PC-9 (cell line): Measurements from ENCODE around the gene LIAS. TPM values are rescaled to one million over a fixed set of nuclear protein-coding genes. Genes with fewer than 3 reads are reported as not detected.

Experiments
- BruUV-seq: library from RNA; stranded (reverse); fragments of 400-500 nt; replicated peaks from 2 replicates; lab custom pipeline; 2021; lab: Mats Ljungman, UMichigan
- CTCF ChIA-PET: fragments of 300-600 bp; sonication (Branson Sonifier 250); formaldehyde crosslinking; loops from one replicate; lab custom pipeline; 2022; ENCODE audit warnings: antibody characterized with exemption; lab: Charles Lee
- POLR2A ChIA-PET: fragments of 300-600 bp; sonication (Branson Sonifier 250); formaldehyde crosslinking; loops from one replicate; lab custom pipeline; 2022; ENCODE audit warnings: antibody characterized with exemption; ENCODE audit not compliant: unreplicated experiment; lab: Charles Lee
- DNase-seq, 2 experiments: peaks; one replicate each; pipeline versions ENCODE4 v3.0.0 to v3.0.0-alpha.2; 2015 to 2022; ENCODE audit warnings: mixed read lengths in 1 of 2
- H2AFZ ChIP-seq: fragments of 200-600 bp; sonication (generic); 2 replicates; pipeline ENCODE4 v1.8.1; 2017; ENCODE audit warnings: antibody characterized with exemption
- H3F3A ChIP-seq: fragments of 200-600 bp; sonication (generic); 2 replicates; pipeline ENCODE4 v1.8.1; 2017; ENCODE audit warnings: antibody characterized with exemption, mild to moderate bottlenecking, low read depth; ENCODE audit not compliant: insufficient read depth
- H3K27ac ChIP-seq: fragments of 200-600 bp; sonication (generic); 2 replicates; pipeline ENCODE4 v1.6.1; 2016; ENCODE audit warnings: mixed run types
- H3K27me3 ChIP-seq: fragments of 200-600 bp; sonication (generic); 2 replicates; pipeline ENCODE4 v1.6.1; 2016; ENCODE audit warnings: low read depth, mixed run types; ENCODE audit not compliant: insufficient read depth
- H3K36me3 ChIP-seq: fragments of 200-600 bp; sonication (generic); 2 replicates; pipeline ENCODE4 v1.6.1; 2016; ENCODE audit warnings: low read depth, mixed run types
- H3K4me1 ChIP-seq: fragments of 200-600 bp; sonication (generic); replicated peaks from 2 replicates; pipeline ENCODE4 v1.6.1; 2016; ENCODE audit warnings: mixed run types; ENCODE audit not compliant: insufficient read depth
- H3K4me2 ChIP-seq: fragments of 200-600 bp; sonication (generic); 2 replicates; pipeline ENCODE4 v1.6.1; 2017; ENCODE audit warnings: mixed run types
- H3K4me3 ChIP-seq: fragments of 200-600 bp; sonication (generic); 2 replicates; pipeline ENCODE4 v1.6.1; 2016; ENCODE audit warnings: mixed run types
- H3K79me2 ChIP-seq: fragments of 200-600 bp; sonication (generic); 2 replicates; pipeline ENCODE4 v1.6.1; 2017; ENCODE audit warnings: low read depth, mixed run types
- H3K9me2 ChIP-seq: fragments of 200-600 bp; sonication (generic); 2 replicates; pipeline ENCODE4 v1.8.1; 2017; ENCODE audit warnings: mild to moderate bottlenecking; ENCODE audit not compliant: insufficient read depth
- H3K9me3 ChIP-seq: fragments of 200-600 bp; sonication (generic); 2 replicates; pipeline ENCODE4 v1.8.1; 2016; ENCODE audit warnings: low read depth; ENCODE audit not compliant: insufficient read depth
- H4K20me1 ChIP-seq: fragments of 200-600 bp; sonication (generic); 2 replicates; pipeline ENCODE4 v1.8.1; 2017; ENCODE audit not compliant: insufficient read depth
- CTCF ChIP-seq: fragments of 200-600 bp; sonication (generic); conservative IDR thresholded peaks from 2 replicates; pipeline ENCODE4 v1.6.1; 2017; ENCODE audit warnings: mixed run types, antibody characterized with exemption, mild to moderate bottlenecking, moderate library complexity
- EZH2 ChIP-seq: fragments of 200-600 bp; sonication (generic); IDR thresholded peaks from 2 replicates; pipeline ENCODE4 v1.8.0; 2017; ENCODE audit warnings: antibody characterized with exemption, low read depth
- intact Hi-C: fragments of 100-400 bp; cut with micrococcal nuclease; formaldehyde crosslinking; loops from one replicate; pipeline ENCODE4 v1.10.0; 2022; ENCODE audit not compliant: unreplicated experiment
- total RNA-seq: library from RNA; stranded (reverse); gene quantifications from 2 replicates; pipeline ENCODE4 v1.2.3, GENCODE V29; 2021

Gene LIAS
- total RNA-seq, 1 experiment from 2014 or later = 16.4 TPM

GRCh38 chr4:39526765-39527295 is 68.0 kb downstream of the LIAS start:
- peak overlapping the region; percentile 95 for H3K27ac ChIP-seq
- H3K27me3 ChIP-seq = no peaks in the 10 kb centered on the region
- H3K4me1 ChIP-seq = peaks cover 46% of the 10 kb centered on the region
- DNase-seq = no peak
- TF ChIP-seq CTCF (no peak), EZH2 (no peak)
- H3K4me2 ChIP-seq = peak overlapping the region; percentile 85
- peak overlapping the region; percentile 47; the same call in 1 of the 2 replicates for H2AFZ ChIP-seq
- H3K9me3 ChIP-seq = peaks cover 17% of the 10 kb centered on the region
- intact Hi-C loops = loop anchor here (1.0 to 5.0 kb wide), 3 partner anchors 60 to 170 kb away; partner anchors contain the start of genes SMIM14 and UBE2K
- peak overlapping the region; percentile 78 for H3K4me3 ChIP-seq
- peaks cover 9% of the 10 kb centered on the region for H4K20me1 ChIP-seq
- H3F3A ChIP-seq = peaks cover 34% of the 10 kb centered on the region
- BruUV-seq = TSS peak; percentile 78
- H3K79me2 ChIP-seq = peaks cover 90% of the 10 kb centered on the region
- H3K36me3 ChIP-seq = peaks cover 34% of the 10 kb centered on the region
- CTCF ChIA-PET = interaction anchor here (0.6 to 0.7 kb wide), 2 partner anchors 11 to 113 kb away, joined by 3 to 5 read pairs; no protein-coding TSS in a partner anchor
- POLR2A ChIA-PET = interaction anchor here (0.5 to 1.3 kb wide), 14 partner anchors 15 to 1210 kb away, joined by 3 to 18 read pairs (median 4); partner anchors contain the start of genes SMIM14 and UBE2K
- no peaks in the 10 kb centered on the region for H3K9me2 ChIP-seq

- Histone ChIP-seq H3K27me3 (no peaks in the 10 kb centered on the region), H4K20me1 (peaks cover 7% of the 10 kb centered on the region), H3K79me2 (peaks cover 85% of the 10 kb centered on the region), H3K4me2 (peak within 1 kb of the TSS; percentile 85), H3K9me2 (no peaks in the 10 kb centered on the region), H3F3A (peaks cover 28% of the 10 kb centered on the region), H3K9me3 (peaks cover 24% of the 10 kb centered on the region), H3K36me3 (peaks cover 39% of the 10 kb centered on the region), H3K4me3 (peak within 1 kb of the TSS; percentile 78), H3K27ac (peak within 1 kb of the TSS; percentile 95), H3K4me1 (peaks cover 40% of the 10 kb centered on the region), H2AFZ (peak within 1 kb of the TSS; percentile 56; the same call in 1 of the 2 replicates)
- ChIA-PET CTCF (interaction anchor here (0.6 to 0.7 kb wide), 2 partner anchors 11 to 112 kb away, joined by 3 to 5 read pairs; no protein-coding TSS in a partner anchor), POLR2A (interaction anchor here (0.5 to 1.3 kb wide), 17 partner anchors 15 to 1988 kb away, joined by 3 to 18 read pairs (median 4); partner anchors contain the start of genes SMIM14 and UBE2K)
- BruUV-seq = no TSS peak
- intact Hi-C loops = loop anchor here (1.0 to 5.0 kb wide), 3 partner anchors 60 to 170 kb away; partner anchors contain the start of genes SMIM14 and UBE2K
- TF ChIP-seq EZH2 (no peak), CTCF (no peak)
- peak; percentile 93 to 98 for DNase-seq
Observed at GRCh38 chr4:39527296-39528060, 68.6 kb downstream of the LIAS start, which contains the start of gene UGDH. Gene UGDH, minus strand, starts transcription at chr4:39527439. Its CDS starts 5,927 bp downstream, at chr4:39521512.

- Histone ChIP-seq H2AFZ (peak overlapping the region; percentile 56; the same call in 1 of the 2 replicates), H3K9me3 (peaks cover 26% of the 10 kb centered on the region), H3K79me2 (peaks cover 80% of the 10 kb centered on the region), H3K9me2 (no peaks in the 10 kb centered on the region), H3K4me1 (peaks cover 34% of the 10 kb centered on the region), H3K27ac (peak overlapping the region; percentile 95), H3K4me2 (peak overlapping the region; percentile 73), H4K20me1 (peaks cover 5% of the 10 kb centered on the region), H3K36me3 (peaks cover 43% of the 10 kb centered on the region), H3K4me3 (peak overlapping the region; percentile 78), H3K27me3 (no peaks in the 10 kb centered on the region), H3F3A (peaks cover 22% of the 10 kb centered on the region)
- ChIA-PET CTCF (no interaction called here), POLR2A (interaction anchor here (0.5 to 1.3 kb wide), 5 partner anchors 33 to 1988 kb away, joined by 3 to 18 read pairs (median 5); partner anchors contain the start of gene SMIM14)
- BruUV-seq = TSS peak; percentile 72
- DNase-seq = no peak
- TF ChIP-seq EZH2 (no peak), CTCF (no peak)
- intact Hi-C loops = loop anchor here (5.0 kb wide), 2 partner anchors 61 to 169 kb away; partner anchors contain the start of gene UBE2K
Observed at GRCh38 chr4:39528061-39528465, 69.2 kb downstream of the LIAS start.
